A549 treated with AZD9567 at 1 μM for 4 hours (cell line): Measurements from ENCODE around the gene CFAP300. TPM values are rescaled to one million over a fixed set of nuclear protein-coding genes. Genes with fewer than 3 reads are reported as not detected.

ENCODE experiments used
- total RNA-seq: library from RNA; stranded (reverse); fragments of 200-300 nt; extraction: Qiagen RNA extraction; gene quantifications from 5 replicates; pipeline ENCODE4 v1.2.3, GENCODE V29; 2022; ENCODE audit not compliant: insufficient read depth

The CFAP300 gene
- total RNA-seq, result 5.5 to 22.0 TPM (median 5.9 TPM) in 5 replicates

GRCh38 chr11:102047305-102047924 lies at the start of gene CFAP300:
Gene CFAP300, plus strand, starts transcription at chr11:102047437. Its CDS starts 34 bp downstream, at chr11:102047471.

GRCh38 chr11:102109896-102110760 lies 62.9 kb downstream of the CFAP300 start, which contains the start of gene YAP1:
Gene YAP1, plus strand, starts transcription at chr11:102110447. Its CDS starts 402 bp downstream, at chr11:102110849.

Other genes with a start within 250 kb of the CFAP300 start
- 1.7 to 2.8 TPM (median 2.5 TPM) in 5 replicates for gene CEP126, start 132.4 kb upstream of the CFAP300 start, total RNA-seq
- 0.06 to 0.09 TPM (median 0.08 TPM) in 4 of 5 replicates, not detected in the other for gene ANGPTL5, start 130.9 kb upstream of the CFAP300 start, total RNA-seq
- gene YAP1, start 63.0 kb downstream of the CFAP300 start, total RNA-seq, result 51.7 to 67.0 TPM (median 62.7 TPM) in 5 replicates